Ammon's horn (tissue), 1 donor: ENCODE measurements around the gene GLT1D1.

Experiments used
- DNase-seq: peaks from one replicate; pipeline ENCODE4 v3.0.0-alpha.2; 2016; ENCODE audit warnings: low spot score

The GLT1D1 gene

GRCh38 chr12:128966203-128966810, 113.0 kb downstream of the GLT1D1 start:
- DNase-seq = no peak

GRCh38 chr12:128968668-128969067, 115.4 kb downstream of the GLT1D1 start:
- DNase-seq = no peak

- DNase-seq = peak; percentile 71
These were observed 116.3 kb downstream of the GLT1D1 start for GRCh38 chr12:128969480-128970055.

GRCh38 chr12:128970110-128970509, 116.8 kb downstream of the GLT1D1 start:
- no peak for DNase-seq

GRCh38 chr12:128970941-128971340, 117.7 kb downstream of the GLT1D1 start:
- no peak for DNase-seq

- no peak for DNase-seq
These were observed 118.5 kb downstream of the GLT1D1 start for GRCh38 chr12:128971802-128972201.

- no peak for DNase-seq
These were observed 120.8 kb downstream of the GLT1D1 start for GRCh38 chr12:128973883-128974681.

- no peak for DNase-seq
These were observed 121.6 kb downstream of the GLT1D1 start for GRCh38 chr12:128974881-128975280.

- peak; percentile 29 for DNase-seq
These were observed 123.0 kb downstream of the GLT1D1 start for GRCh38 chr12:128976120-128976738.

GRCh38 chr12:128977441-128977840, 124.2 kb downstream of the GLT1D1 start:
- no peak for DNase-seq

GRCh38 chr12:128978067-128978466, 124.8 kb downstream of the GLT1D1 start:
- DNase-seq = no peak

GRCh38 chr12:128980623-128981022, 127.3 kb downstream of the GLT1D1 start:
- DNase-seq = no peak

GRCh38 chr12:128981971-128982533, 128.8 kb downstream of the GLT1D1 start:
- DNase-seq = no peak

- DNase-seq = no peak
These were observed 129.7 kb downstream of the GLT1D1 start for GRCh38 chr12:128982933-128983332.

- no peak for DNase-seq
These were observed 130.1 kb downstream of the GLT1D1 start for GRCh38 chr12:128983371-128983770.

GRCh38 chr12:128986957-128987356, 133.7 kb downstream of the GLT1D1 start:
- no peak for DNase-seq

- no peak for DNase-seq
These were observed 136.0 kb downstream of the GLT1D1 start for GRCh38 chr12:128989287-128989686.

GRCh38 chr12:128991716-128992115, 138.4 kb downstream of the GLT1D1 start:
- DNase-seq = no peak

- no peak for DNase-seq
These were observed 138.8 kb downstream of the GLT1D1 start for GRCh38 chr12:128992116-128992515.

- no peak for DNase-seq
These were observed 139.3 kb downstream of the GLT1D1 start for GRCh38 chr12:128992550-128992949.

GRCh38 chr12:128994856-128995255, 141.6 kb downstream of the GLT1D1 start:
- no peak for DNase-seq

GRCh38 chr12:128995619-128996018, 142.3 kb downstream of the GLT1D1 start:
- DNase-seq = no peak
